Activated CD4-positive, alpha-beta memory T cell treated with anti-CD3 and anti-CD28 coated beads for 36 hours (primary cell): ENCODE results near the gene DHDH. TPM values are rescaled to one million over a fixed set of nuclear protein-coding genes. Genes with fewer than 3 reads are reported as not detected.

ENCODE experiments used
- CTCF ChIA-PET: fragments of 350-600 bp; sonication (Branson Sonifier 250); formaldehyde crosslinking; loops from one replicate; lab custom pipeline; 2021; ENCODE audit warnings: antibody characterized with exemption, inconsistent platforms; lab: Charles Lee
- POLR2A ChIA-PET: fragments of 350-600 bp; sonication (Branson Sonifier 250); formaldehyde crosslinking; loops from one replicate; lab custom pipeline; 2021; ENCODE audit warnings: antibody characterized with exemption; lab: Charles Lee
- DNase-seq: peaks from one replicate; pipeline ENCODE4 v3.0.0-alpha.2; 2020
- H3K27ac Mint-ChIP-seq: one replicate; pipeline ENCODE4 v1.8.0; 2021; ENCODE audit warnings: mixed read lengths
- H3K27me3 Mint-ChIP-seq: one replicate; pipeline ENCODE4 v1.8.0; 2021; ENCODE audit warnings: mixed read lengths
- H3K36me3 Mint-ChIP-seq: one replicate; pipeline ENCODE4 v1.8.0; 2021; ENCODE audit warnings: mixed read lengths
- H3K4me1 Mint-ChIP-seq: one replicate; pipeline ENCODE4 v1.8.0; 2021; ENCODE audit warnings: low read depth, mixed read lengths
- H3K4me3 Mint-ChIP-seq: one replicate; pipeline ENCODE4 v1.8.0; 2021; ENCODE audit warnings: mild to moderate bottlenecking, mixed read lengths
- H3K9me3 Mint-ChIP-seq: one replicate; pipeline ENCODE4 v1.8.0; 2021; ENCODE audit warnings: mixed read lengths
- intact Hi-C: fragments of 100-400 bp; cut with micrococcal nuclease; formaldehyde crosslinking; loops from one replicate; pipeline ENCODE4 v1.15.1; 2023
- total RNA-seq, 2 experiments: library from RNA; stranded (reverse); gene quantifications; one replicate each; pipeline ENCODE4 v1.2.3, GENCODE V29; 2021

DHDH gene
- total RNA-seq, 2 experiments from 2014 or later, result 2.0 to 2.8 TPM

GRCh38 chr19:48953990-48954594, 20.6 kb downstream of the DHDH start:
- Mint-ChIP-seq H3K27me3 (no peaks in the 10 kb centered on the region), H3K36me3 (peaks cover 28% of the 10 kb centered on the region), H3K4me1 (peaks cover 27% of the 10 kb centered on the region), H3K4me3 (peak overlapping the region; percentile 82), H3K27ac (peak overlapping the region; percentile 89), H3K9me3 (no peaks in the 10 kb centered on the region)
- ChIA-PET POLR2A (interaction anchor here (0.6 to 1.6 kb wide), 6 partner anchors 10 to 1742 kb away, joined by 3 to 6 read pairs (median 3); partner anchors contain the start of genes FTL and RUVBL2), CTCF (interaction anchor here (0.6 to 3.1 kb wide), 8 partner anchors 12 to 308 kb away, joined by 3 to 25 read pairs (median 5); partner anchors contain the start of genes CA11, FTL, GYS1 and NUCB1)
- DNase-seq, result no peak
- intact Hi-C loops, result no loop called here

DNA sequence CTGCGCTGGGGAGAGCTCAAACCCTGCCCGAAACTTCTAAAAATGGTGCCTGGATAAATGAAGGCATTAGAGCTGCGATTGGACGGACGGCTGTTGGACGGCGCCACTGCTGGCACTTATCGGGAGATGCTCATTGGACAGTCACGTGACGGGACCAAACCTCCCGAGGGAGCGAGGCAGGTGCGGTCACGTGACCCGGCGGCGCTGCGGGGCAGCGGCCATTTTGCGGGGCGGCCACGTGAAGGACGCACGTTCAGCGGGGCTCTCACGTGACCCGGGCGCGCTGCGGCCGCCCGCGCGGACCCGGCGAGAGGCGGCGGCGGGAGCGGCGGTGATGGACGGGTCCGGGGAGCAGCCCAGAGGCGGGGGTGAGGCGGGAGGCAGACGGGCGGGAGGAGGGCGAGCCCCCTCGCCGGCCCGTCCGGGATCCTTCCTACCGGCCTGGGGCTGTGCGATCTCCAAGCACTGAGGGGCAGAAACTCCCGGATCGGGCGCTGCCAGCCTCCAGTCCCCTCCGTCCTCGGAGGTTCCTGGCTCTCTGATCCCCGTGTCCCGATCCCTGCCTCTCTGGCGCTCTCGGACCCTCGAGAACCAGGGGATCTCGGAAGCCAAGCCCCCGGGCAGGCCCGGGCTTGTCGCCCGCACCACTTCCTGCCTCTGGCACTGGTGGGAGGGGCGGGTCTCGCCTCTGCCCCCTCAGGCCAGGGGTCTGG, 21.3 kb downstream of the DHDH start, which contains the start of gene BAX:
Gene BAX (plus strand): TSS at position 281 of the 713 bp plus-strand sequence. CDS start 54 bp downstream, at position 335.
- Mint-ChIP-seq H3K27ac (peak within 1 kb of the TSS; percentile 89), H3K4me1 (peaks cover 27% of the 10 kb centered on the region), H3K27me3 (no peaks in the 10 kb centered on the region), H3K9me3 (no peaks in the 10 kb centered on the region), H3K36me3 (peaks cover 28% of the 10 kb centered on the region), H3K4me3 (peak within 1 kb of the TSS; percentile 82)
- intact Hi-C loops, result no loop called here
- POLR2A ChIA-PET, result interaction anchor here (0.6 to 1.6 kb wide), 8 partner anchors 9 to 1743 kb away, joined by 3 to 6 read pairs (median 3); partner anchors contain the start of genes FTL, PPP1R15A and RUVBL2
- DNase-seq, result peak; percentile 98
- CTCF ChIA-PET, result interaction anchor here (0.6 to 3.1 kb wide), 8 partner anchors 11 to 309 kb away, joined by 3 to 25 read pairs (median 5); partner anchors contain the start of genes CA11, FTL, GYS1 and NUCB1

GRCh38 chr19:48955308-48955958, 21.9 kb downstream of the DHDH start:
- H3K9me3 Mint-ChIP-seq, result no peaks in the 10 kb centered on the region
- no peak for DNase-seq
- POLR2A ChIA-PET, result interaction anchor here (0.7 to 1.6 kb wide), 4 partner anchors 10 to 83 kb away, joined by 3 to 6 read pairs (median 4); partner anchors contain the start of genes FTL and PPP1R15A
- peak overlapping the region; percentile 82 for H3K4me3 Mint-ChIP-seq
- intact Hi-C loops, result no loop called here
- CTCF ChIA-PET, result interaction anchor here (1.4 to 3.1 kb wide), 3 partner anchors 16 to 310 kb away, joined by 3 to 25 read pairs (median 6); partner anchors contain the start of genes CA11 and NUCB1
- H3K27ac Mint-ChIP-seq, result peak overlapping the region; percentile 89
- H3K27me3 Mint-ChIP-seq, result no peaks in the 10 kb centered on the region
- H3K4me1 Mint-ChIP-seq, result peaks cover 27% of the 10 kb centered on the region
- peaks cover 28% of the 10 kb centered on the region for H3K36me3 Mint-ChIP-seq

- POLR2A ChIA-PET, result no interaction called here
- no peaks in the 10 kb centered on the region for H3K27me3 Mint-ChIP-seq
- H3K9me3 Mint-ChIP-seq, result no peaks in the 10 kb centered on the region
- intact Hi-C loops, result no loop called here
- H3K4me1 Mint-ChIP-seq, result peaks cover 44% of the 10 kb centered on the region
- H3K4me3 Mint-ChIP-seq, result no peak overlapping the region
- peaks cover 34% of the 10 kb centered on the region for H3K36me3 Mint-ChIP-seq
- no peak for DNase-seq
- CTCF ChIA-PET, result interaction anchor here (1.2 kb wide), 1 partner anchor 13 kb away, joined by 4 read pairs; no protein-coding TSS in a partner anchor
- no peak overlapping the region for H3K27ac Mint-ChIP-seq
These were observed 24.5 kb downstream of the DHDH start for GRCh38 chr19:48958006-48958405.

DNA sequence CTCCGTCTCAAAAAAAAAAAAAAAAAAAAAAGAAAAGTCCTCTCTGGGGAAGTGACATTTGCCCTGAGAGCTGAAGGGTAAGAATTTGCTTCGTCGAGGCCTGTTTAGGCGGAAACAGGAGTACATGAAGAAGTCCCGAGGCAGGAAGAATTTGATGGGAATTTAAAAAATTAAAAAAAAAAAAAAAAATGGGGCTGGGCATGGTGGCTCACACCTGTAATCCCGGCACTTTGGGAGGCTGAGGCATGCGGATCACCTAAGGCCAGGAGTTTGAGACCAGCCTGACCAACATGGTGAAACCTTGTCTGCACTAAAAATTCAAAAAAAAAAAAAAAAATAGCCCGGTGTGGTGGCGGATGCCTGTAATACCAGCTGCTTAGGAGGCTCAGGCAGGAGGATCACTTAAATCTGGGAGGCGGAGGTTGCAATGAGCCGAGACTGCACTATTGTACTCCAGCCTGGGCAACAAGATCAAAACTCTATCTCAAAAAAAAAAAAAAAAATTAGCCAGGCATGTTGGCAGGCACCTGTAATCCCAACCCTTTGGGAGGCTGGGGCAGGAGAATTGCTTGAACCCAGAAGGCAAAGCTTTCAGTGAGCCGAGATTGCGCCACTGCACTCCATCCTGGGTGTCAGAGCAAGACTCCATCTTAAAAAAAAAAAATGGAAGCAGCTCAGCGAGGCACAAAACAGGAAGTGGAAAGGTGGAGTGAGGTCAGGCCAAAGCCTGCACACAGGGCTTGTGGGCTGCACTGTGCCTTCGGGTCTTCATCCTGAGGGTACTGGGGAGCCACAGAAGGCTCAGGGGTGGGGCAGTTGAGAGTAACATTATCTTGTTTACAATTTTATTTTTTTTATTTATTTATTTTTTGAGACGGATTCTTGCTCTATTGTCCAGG, 26.1 kb downstream of the DHDH start:
- Mint-ChIP-seq H3K27ac (no peak overlapping the region), H3K27me3 (no peaks in the 10 kb centered on the region), H3K9me3 (no peaks in the 10 kb centered on the region), H3K36me3 (peaks cover 32% of the 10 kb centered on the region), H3K4me3 (no peak overlapping the region), H3K4me1 (peaks cover 56% of the 10 kb centered on the region)
- intact Hi-C loops, result no loop called here
- POLR2A ChIA-PET, result interaction anchor here (0.6 to 1.2 kb wide), 3 partner anchors 27 to 171 kb away, joined by 3 read pairs; no protein-coding TSS in a partner anchor
- no peak for DNase-seq
- CTCF ChIA-PET, result interaction anchor here (1.3 kb wide), 1 partner anchor 11 kb away, joined by 3 read pairs; no protein-coding TSS in a partner anchor

DNA sequence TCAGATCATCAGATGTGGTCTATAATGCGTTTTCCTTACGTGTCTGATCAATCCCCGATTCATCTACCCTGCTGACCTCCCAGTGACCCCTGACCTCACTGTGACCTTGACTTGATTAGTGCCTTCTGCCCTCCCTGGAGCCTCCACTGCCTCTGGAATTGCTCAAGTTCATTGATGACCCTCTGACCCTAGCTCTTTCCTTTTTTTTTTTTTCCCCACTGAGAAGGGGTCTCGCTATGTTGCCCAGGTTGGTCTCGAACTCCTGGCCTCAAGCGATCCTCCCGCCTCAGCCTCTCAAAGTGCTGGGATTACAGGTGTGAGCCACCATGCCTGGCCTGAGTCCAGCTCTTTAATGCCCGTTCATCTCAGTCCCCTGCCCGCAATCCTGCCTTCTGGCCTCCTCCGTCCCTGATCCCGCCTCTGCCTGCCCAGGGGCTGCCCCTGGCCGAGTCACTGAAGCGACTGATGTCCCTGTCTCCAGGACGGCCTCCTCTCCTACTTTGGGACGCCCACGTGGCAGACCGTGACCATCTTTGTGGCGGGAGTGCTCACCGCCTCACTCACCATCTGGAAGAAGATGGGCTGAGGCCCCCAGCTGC, 27.7 kb downstream of the DHDH start:
- H3K4me3 Mint-ChIP-seq, result peak overlapping the region; percentile 26
- DNase-seq, result no peak
- no peaks in the 10 kb centered on the region for H3K9me3 Mint-ChIP-seq
- CTCF ChIA-PET, result interaction anchor here (1.3 to 1.4 kb wide), 3 partner anchors 9 to 32 kb away, joined by 3 to 7 read pairs (median 4); partner anchors contain the start of genes GYS1 and RUVBL2
- H3K4me1 Mint-ChIP-seq, result peaks cover 52% of the 10 kb centered on the region
- peak overlapping the region; percentile 54 for H3K27ac Mint-ChIP-seq
- peaks cover 31% of the 10 kb centered on the region for H3K36me3 Mint-ChIP-seq
- POLR2A ChIA-PET, result no interaction called here
- H3K27me3 Mint-ChIP-seq, result no peaks in the 10 kb centered on the region
- intact Hi-C loops, result no loop called here

GRCh38 chr19:48961673-48962028, 28.2 kb downstream of the DHDH start:
- DNase-seq, result no peak
- intact Hi-C loops, result no loop called here
- POLR2A ChIA-PET, result interaction anchor here (1.0 kb wide), 1 partner anchor 89 kb away, joined by 3 read pairs; the partner anchor contains the start of gene PPP1R15A
- H3K4me1 Mint-ChIP-seq, result peaks cover 53% of the 10 kb centered on the region
- H3K27me3 Mint-ChIP-seq, result no peaks in the 10 kb centered on the region
- no peaks in the 10 kb centered on the region for H3K9me3 Mint-ChIP-seq
- H3K4me3 Mint-ChIP-seq, result peak overlapping the region; percentile 46
- peak overlapping the region; percentile 93 for H3K27ac Mint-ChIP-seq
- CTCF ChIA-PET, result interaction anchor here (1.4 kb wide), 2 partner anchors 9 to 32 kb away, joined by 4 to 7 read pairs; partner anchors contain the start of genes GYS1 and RUVBL2
- H3K36me3 Mint-ChIP-seq, result peaks cover 33% of the 10 kb centered on the region

- no peaks in the 10 kb centered on the region for H3K27me3 Mint-ChIP-seq
- POLR2A ChIA-PET, result interaction anchor here (1.0 kb wide), 1 partner anchor 90 kb away, joined by 3 read pairs; the partner anchor contains the start of gene PPP1R15A
- H3K4me1 Mint-ChIP-seq, result peaks cover 55% of the 10 kb centered on the region
- peak; percentile 63 for DNase-seq
- H3K27ac Mint-ChIP-seq, result peak overlapping the region; percentile 93
- peaks cover 35% of the 10 kb centered on the region for H3K36me3 Mint-ChIP-seq
- intact Hi-C loops, result no loop called here
- H3K4me3 Mint-ChIP-seq, result peak overlapping the region; percentile 46
- no peaks in the 10 kb centered on the region for H3K9me3 Mint-ChIP-seq
- CTCF ChIA-PET, result interaction anchor here (1.4 kb wide), 2 partner anchors 8 to 31 kb away, joined by 4 to 7 read pairs; partner anchors contain the start of genes GYS1 and RUVBL2
These were observed 28.7 kb downstream of the DHDH start for GRCh38 chr19:48962029-48962848.

- H3K36me3 Mint-ChIP-seq, result peaks cover 33% of the 10 kb centered on the region
- peak overlapping the region; percentile 89 for H3K4me3 Mint-ChIP-seq
- H3K27me3 Mint-ChIP-seq, result no peaks in the 10 kb centered on the region
- intact Hi-C loops, result no loop called here
- POLR2A ChIA-PET, result interaction anchor here (1.0 kb wide), 1 partner anchor 91 kb away, joined by 3 read pairs; the partner anchor contains the start of gene PPP1R15A
- peak overlapping the region; percentile 93 for H3K27ac Mint-ChIP-seq
- H3K9me3 Mint-ChIP-seq, result no peaks in the 10 kb centered on the region
- H3K4me1 Mint-ChIP-seq, result peaks cover 52% of the 10 kb centered on the region
- CTCF ChIA-PET, result interaction anchor here (1.4 kb wide), 2 partner anchors 8 to 31 kb away, joined by 4 to 7 read pairs; partner anchors contain the start of genes GYS1 and RUVBL2
- no peak for DNase-seq
These were observed 29.3 kb downstream of the DHDH start for GRCh38 chr19:48962849-48963165.
